GM12892 (cell line): Measurements from ENCODE around the gene NRTN.

Source experiments
- DNase-seq: peaks from one replicate; pipeline ENCODE4 v3.0.0; 2011; ENCODE audit not compliant: insufficient read length
- FAIRE-seq: peaks from 2 replicates; lab custom pipeline; 2011; peaks lifted over from hg19 to GRCh38; lab: Jason Lieb, UNC
- POLR2A ChIP-seq: IDR thresholded peaks from 2 replicates; pipeline ENCODE4 v1.6.1; 2011; ENCODE audit warnings: low read depth, low read length, control low read depth
- POLR2AphosphoS5 ChIP-seq: IDR thresholded peaks from 2 replicates; pipeline ENCODE4 v1.6.1; 2011; ENCODE audit warnings: low read depth, low read length, control low read depth
- TAF1 ChIP-seq: IDR thresholded peaks from 2 replicates; pipeline ENCODE4 v1.6.1; 2011; ENCODE audit warnings: low read depth, mild to moderate bottlenecking, control low read depth, low read length, borderline replicate concordance

The NRTN gene

GRCh38 chr19:5793188-5793587 lies 11.7 kb upstream of the NRTN start:
- FAIRE-seq: no peak
- no peak for TF ChIP-seq POLR2A
- TF ChIP-seq TAF1: no peak
- TF ChIP-seq POLR2AphosphoS5: no peak
- DNase-seq: no peak

GRCh38 chr19:5795382-5795919 lies 9.4 kb upstream of the NRTN start:
- FAIRE-seq: no peak
- DNase-seq: no peak
- TF ChIP-seq TAF1 (no peak), POLR2A (no peak), POLR2AphosphoS5 (no peak)

GRCh38 chr19:5798244-5798643 lies 6.6 kb upstream of the NRTN start:
- TF ChIP-seq TAF1 (no peak), POLR2A (no peak), POLR2AphosphoS5 (no peak)
- DNase-seq (no peak), FAIRE-seq (no peak)

- TF ChIP-seq TAF1 (no peak), POLR2A (no peak), POLR2AphosphoS5 (no peak)
- DNase-seq (no peak), FAIRE-seq (no peak)
These were observed 5.3 kb upstream of the NRTN start for GRCh38 chr19:5799247-5800241.

GRCh38 chr19:5800361-5801270 lies 4.3 kb upstream of the NRTN start:
- no peak for DNase-seq
- FAIRE-seq: no peak

DNA sequence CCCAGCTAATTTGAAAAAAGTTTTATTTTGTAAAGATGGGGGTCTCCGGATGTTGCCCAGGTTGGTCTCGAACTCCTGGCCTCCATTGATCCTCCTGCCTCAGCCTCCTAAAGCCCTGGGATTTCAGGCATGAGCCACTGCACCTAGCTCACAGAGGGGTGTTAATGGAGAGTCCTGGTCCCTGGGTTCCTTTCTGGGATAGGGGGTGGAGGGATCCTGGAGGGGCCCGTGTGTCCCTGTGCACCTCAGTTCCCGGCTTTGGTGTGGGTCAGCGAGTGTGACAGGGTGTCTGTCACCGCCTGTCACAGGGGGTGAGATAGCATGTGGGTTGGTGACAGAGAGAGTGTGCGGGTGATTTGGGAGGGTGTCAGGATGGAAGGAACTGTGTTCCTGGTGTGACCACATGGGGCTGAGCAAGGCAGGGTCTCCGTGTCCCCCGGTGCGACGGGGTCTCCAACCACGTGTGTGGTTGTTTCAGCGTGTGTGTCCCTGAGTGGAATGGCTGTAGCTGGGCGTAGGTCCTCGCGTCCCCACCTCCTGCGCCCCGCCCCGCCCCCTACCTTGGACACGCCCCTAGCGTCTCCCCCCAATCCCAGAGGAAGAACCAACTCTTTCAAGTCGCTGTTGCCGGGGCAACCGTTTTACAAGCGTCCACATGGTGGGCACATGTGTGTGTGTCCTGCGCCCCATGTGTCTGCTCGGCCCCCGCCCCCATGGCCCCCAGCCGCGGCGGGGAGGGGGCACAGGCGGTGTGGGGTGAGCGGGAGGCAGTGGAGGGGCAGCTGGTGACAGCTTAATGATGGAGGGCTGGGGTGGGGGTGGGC lies 2.9 kb upstream of the NRTN start:
- no peak for DNase-seq
- no peak for FAIRE-seq

More at GRCh38 chr19:5800361-5801270, 4.3 kb upstream of the NRTN start:
- TF ChIP-seq POLR2A (no peak), POLR2AphosphoS5 (no peak), TAF1 (no peak)

GRCh38 chr19:5803441-5803751 lies 1.5 kb upstream of the NRTN start:
- DNase-seq (no peak), FAIRE-seq (no peak)
- TF ChIP-seq POLR2A: no peak
- TF ChIP-seq TAF1: no peak
- no peak for TF ChIP-seq POLR2AphosphoS5

More for the DNA sequence above, 2.9 kb upstream of the NRTN start:
- TF ChIP-seq POLR2A (no peak), TAF1 (no peak), POLR2AphosphoS5 (no peak)

DNA sequence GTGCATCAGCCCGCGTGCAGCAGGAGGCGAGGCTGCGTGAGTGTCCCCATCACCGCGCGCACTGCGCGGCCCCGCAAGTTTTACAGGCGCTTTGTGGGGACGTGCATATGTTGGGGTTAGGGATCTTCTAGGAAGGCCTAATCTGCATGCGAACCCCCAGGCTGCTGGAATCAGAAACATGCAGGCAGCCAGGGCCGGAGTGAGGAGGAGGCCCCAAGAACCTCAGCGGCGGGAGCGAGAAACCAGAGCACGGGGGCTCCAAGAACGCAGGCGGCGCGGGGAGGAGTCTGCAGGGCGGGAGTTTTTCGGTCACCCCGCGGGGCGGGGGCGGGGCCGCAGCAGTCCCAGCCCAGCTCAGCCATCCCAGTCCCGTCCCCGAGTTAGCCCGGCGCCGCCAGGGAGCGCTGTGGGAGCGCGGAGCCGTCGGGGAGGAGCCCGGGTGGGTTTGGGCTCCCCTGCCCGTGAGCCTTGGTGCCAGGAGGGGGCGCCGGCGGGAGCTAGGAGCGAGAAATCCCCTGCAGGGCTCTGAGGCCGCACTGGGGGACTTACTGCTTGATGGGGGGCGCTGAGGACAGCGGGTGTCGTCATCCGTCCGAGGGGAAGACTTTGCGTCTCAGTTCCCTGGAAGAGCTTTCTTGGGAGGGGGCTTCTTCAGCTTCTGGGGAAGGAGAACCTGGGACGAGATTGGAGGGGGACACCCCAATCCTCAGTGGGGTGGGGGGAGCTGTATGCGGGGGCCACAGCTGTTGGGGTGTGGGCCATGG lies 933 bp upstream of the NRTN start:
- TF ChIP-seq POLR2AphosphoS5 (no peak), POLR2A (no peak), TAF1 (no peak)
- DNase-seq: peak; percentile 98
- FAIRE-seq: peak; percentile 90

- no peak for TF ChIP-seq POLR2AphosphoS5
- no peak for TF ChIP-seq TAF1
- no peak for TF ChIP-seq POLR2A
- DNase-seq (peak; percentile 53), FAIRE-seq (no peak)
These were observed 730 bp downstream of the NRTN start for GRCh38 chr19:5805462-5806132.
